Tongue (tissue), 2 donors: ENCODE data around the gene CENPW. TPM values are rescaled to one million over a fixed set of nuclear protein-coding genes. Genes with fewer than 3 reads are reported as not detected.
A peak's percentile ranks its signal among the peaks of the same experiment; 100 is the strongest.

Source experiments
- DNase-seq: peaks from one replicate; pipeline ENCODE4 v3.0.0-alpha.2; 2015
- total RNA-seq: library from RNA; depleted of rRNA; stranded (reverse); fragments of >200 nt; gene quantifications from one replicate; pipeline ENCODE4 v1.2.3, GENCODE V29; 2014

CENPW gene
- total RNA-seq, 1 donor from 2014 or later: 3.8 TPM

DNA sequence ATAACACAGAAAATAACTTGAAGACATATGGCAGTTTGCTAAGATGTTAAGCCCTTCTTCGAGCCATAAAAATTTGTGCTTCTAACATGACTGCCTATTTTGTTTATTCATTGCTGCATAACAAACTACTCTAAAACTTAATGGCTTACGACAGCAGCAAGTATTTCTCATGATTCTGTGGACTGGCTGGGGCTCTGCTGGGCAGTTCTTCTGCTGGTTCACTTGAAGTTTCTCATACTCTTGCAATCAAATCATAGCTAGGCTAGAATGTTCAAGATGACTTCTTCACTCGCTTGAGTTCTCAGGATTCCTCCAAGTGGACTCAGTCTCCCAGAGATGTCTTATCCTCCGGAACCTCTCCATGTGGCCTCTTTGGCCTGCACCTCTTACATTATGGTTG is 33.4 kb downstream of the CENPW start:
- DNase-seq: no peak

DNA sequence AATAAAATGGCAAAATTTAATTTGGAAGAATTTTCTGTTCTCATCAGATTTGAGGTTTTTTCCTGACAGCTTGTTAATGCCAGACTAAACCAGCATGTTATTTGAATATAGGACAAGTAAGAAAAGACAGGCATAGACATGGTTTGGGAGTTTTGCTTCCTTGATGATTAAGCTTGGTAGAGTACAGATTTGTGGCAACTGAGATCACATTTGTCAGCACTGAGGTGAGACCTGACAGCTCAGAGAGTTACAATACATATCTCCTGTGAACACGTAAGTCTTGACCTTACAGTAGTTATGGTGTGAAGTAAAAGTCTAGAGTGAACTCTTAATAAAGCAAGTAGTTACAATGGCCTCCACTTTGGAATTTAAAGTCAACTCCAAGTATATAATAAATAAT is 34.5 kb downstream of the CENPW start:
- DNase-seq: no peak

DNA sequence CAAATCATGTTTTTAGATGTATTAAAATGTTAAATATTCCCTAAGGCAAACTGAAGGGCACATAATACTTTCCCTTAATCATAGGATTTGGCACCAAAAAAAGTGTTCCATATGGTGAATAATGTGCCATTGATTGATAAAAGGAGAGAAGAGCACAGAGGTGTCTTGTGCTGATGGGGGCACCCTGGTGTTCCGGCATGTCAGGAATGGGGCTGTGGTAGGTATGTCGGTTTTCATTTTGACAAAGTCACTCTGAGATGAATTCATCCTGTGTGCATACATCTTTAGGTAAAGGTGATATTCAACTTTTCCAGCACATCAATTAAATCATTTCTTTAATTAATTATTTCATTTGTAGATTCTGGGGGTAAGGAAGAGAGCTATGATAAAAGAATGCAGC is 36.8 kb downstream of the CENPW start:
- no peak for DNase-seq

DNA sequence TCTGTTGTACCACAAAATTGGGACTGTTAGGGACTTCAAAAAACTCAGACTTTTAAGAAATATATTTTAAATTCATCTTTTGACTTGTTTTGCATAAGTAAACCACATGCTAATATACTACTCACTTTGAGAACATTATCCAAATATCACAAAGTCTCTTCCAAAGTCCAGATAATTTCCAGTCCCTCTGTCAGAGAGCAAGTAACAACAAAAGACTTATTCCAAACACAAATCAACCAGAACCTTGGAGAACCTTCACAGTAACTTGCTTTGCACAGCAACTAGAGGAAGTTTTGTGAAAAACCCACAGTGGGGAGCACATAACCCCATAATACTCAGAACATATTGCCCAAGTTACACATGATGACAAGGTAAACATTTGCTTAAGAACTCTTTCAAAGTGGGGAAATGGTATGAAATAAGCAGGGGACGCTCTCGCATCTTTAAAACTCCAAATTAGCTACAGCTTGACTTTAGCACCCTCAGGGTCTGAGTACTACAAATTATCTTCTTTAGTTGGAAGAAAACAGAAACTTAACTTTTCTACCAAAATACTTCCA is 37.8 kb downstream of the CENPW start:
- no peak for DNase-seq

DNA sequence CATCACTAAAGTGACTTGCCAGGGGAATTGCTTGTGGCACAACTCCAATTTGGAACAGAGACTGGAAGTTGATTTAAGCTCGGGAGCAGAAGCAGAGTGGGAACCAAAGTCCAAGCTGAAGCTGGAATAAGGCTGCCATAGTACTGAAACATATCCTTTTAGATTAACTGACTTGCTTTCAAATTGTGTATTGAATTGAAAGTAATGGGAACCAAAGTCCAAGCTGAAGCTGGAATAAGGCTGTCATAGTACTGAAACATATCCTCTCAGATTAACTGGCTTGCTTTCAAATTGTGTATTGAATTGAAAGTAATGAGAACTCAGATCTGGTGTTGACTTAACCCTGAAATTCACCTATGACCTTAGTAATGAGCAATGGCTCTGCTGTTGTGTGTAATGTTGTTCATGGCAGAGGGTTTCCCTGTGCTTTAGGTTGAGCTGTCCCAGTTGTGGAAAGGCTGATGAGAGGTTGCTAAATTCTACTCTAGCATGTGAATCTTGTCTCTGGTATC is 40.2 kb downstream of the CENPW start:
- DNase-seq: no peak

DNA sequence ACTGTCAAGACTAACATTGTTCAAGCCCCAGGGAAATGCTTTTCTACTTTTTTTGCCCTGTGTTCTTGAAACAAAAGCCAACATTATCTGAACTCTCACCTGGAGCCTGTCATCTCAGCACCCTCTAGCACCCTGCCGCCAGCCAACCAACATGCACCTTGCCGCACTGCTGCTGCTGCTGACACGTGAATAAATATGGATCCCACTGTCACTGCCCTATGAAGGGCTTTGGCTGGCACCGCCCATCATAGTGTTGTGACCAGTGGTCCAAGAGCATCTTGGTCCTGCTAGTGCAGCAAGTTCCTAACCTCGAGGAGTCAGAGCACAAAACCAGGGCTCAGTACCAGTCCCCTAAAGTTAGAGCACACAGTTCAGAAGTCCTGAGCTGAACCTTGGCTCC is 41.6 kb downstream of the CENPW start:
- no peak for DNase-seq

DNA sequence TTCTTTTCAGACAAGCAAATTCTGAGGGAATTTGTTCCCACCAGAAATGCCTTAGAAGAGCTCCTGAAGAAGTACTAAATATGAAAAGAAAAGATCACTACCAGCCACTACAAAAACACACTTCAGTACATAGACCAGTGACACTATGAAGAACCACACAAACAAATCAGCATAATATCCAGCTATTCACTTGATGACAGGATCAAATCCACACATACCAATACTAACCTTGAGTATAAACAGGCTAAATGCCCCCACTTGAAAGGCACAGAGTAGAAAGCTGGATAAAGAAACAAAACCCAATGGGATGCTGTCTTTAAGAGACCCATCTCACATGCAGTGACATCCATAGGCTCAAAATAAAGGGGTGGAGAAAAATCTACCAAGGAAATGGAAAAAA is 43.3 kb downstream of the CENPW start:
- DNase-seq: no peak

DNA sequence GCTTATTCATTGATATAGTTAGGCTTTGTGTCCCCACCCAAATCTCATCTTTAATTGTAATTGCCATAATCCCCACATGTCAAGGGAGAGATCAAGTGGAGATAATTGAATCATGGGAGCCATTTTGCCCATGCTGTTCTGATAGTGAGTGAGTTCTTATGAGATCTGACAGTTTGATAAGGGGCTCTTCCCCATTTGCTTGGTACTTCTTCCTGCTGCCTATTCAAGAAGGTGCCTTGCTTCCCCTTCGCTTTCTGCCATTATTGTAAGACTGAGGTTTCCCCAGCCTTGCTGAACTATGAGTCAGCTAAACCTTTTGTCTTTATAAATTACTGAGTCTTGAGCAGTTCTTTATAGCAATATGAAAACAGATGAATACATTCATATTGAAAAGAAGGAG is 45.6 kb downstream of the CENPW start:
- DNase-seq: no peak

DNA sequence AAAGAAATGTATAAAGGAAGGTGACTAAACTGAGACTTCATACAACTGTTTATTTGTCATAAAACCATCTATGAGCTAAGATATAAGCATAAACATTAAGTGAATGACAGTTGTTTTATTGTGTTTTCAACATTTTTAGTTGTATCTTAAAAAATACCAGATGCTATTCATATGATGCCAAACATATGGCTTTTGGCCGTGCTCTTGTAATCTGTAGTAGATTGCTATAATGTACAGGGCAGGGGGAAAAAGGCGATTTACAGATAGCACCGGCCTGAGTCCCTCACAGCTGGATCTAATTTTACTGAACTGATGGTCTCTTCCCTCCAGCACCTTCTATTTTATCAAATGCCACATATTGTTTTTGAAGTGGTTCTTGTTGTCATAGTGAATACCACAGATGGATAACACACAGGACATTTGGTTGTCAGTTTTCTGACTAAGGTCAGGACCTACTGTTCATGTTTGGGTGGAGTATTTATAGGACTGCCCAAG is 48.2 kb downstream of the CENPW start:
- DNase-seq: peak; percentile 17

DNA sequence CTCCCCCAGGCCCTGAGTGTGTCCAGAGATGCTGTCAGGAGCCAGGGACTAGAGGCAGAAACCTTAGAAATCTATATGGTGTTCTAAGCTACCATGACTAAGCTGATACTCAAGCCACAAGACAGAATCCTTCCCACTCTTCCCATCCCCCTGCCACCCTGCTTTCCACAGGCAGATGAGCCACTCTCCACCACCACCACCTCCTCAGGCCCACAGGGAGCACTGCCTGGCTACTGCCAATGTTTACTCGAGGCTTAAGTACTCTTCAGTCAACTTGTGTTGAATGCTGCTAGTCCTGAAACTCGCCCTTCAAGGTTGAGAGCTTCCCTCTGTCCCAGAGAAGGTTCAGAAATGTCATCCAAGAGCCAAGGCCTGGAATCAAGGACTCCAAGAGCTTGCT is 56.2 kb downstream of the CENPW start:
- no peak for DNase-seq
